Mesenchymal stem cell (in vitro differentiated cells and primary cell): ENCODE measurements around the gene ARAP2.
A peak's percentile ranks its signal among the peaks of the same experiment; 100 is the strongest.

Source experiments
- DNase-seq: peaks from one replicate; pipeline ENCODE4 v3.0.0-alpha.2; 2013
- H2AFZ ChIP-seq: one replicate; pipeline ENCODE4 v1.6.1; 2013; ENCODE audit warnings: low read depth, mild to moderate bottlenecking, control low read depth, inconsistent platforms, low read length, moderate library complexity
- H2AK5ac ChIP-seq: 2 replicates; pipeline ENCODE4 v1.6.1; 2013; ENCODE audit warnings: low read length, moderate library complexity, mild to moderate bottlenecking, inconsistent platforms; ENCODE audit not compliant: severe bottlenecking
- H2BK120ac ChIP-seq: one replicate; pipeline ENCODE4 v1.6.1; 2013; ENCODE audit warnings: low read depth, mild to moderate bottlenecking, inconsistent platforms, low read length, moderate library complexity
- H2BK12ac ChIP-seq, 2 experiments: one replicate each; pipeline ENCODE4 v1.6.1; 2013; ENCODE audit warnings: inconsistent platforms in 2 of 2, low read length in 2 of 2, mild to moderate bottlenecking in 2 of 2, moderate library complexity in 2 of 2, control low read depth in 1 of 2
- H2BK15ac ChIP-seq: one replicate; pipeline ENCODE4 v1.6.1; 2013; ENCODE audit warnings: mild to moderate bottlenecking, low read depth, inconsistent platforms; ENCODE audit not compliant: poor library complexity, severe bottlenecking
- H2BK5ac ChIP-seq: 2 replicates; pipeline ENCODE4 v1.6.1; 2013; ENCODE audit warnings: low read depth, mild to moderate bottlenecking, low read length, control low read depth, inconsistent platforms; ENCODE audit not compliant: poor library complexity, severe bottlenecking
- H3K14ac ChIP-seq, 2 experiments: one replicate each; pipeline ENCODE4 v1.6.1; 2013; ENCODE audit warnings: inconsistent platforms in 2 of 2, low read length in 2 of 2, control low read depth in 1 of 2, mild to moderate bottlenecking in 1 of 2, moderate library complexity in 1 of 2
- H3K18ac ChIP-seq, 2 experiments: one replicate each; pipeline ENCODE4 v1.6.1; 2013; ENCODE audit warnings: inconsistent platforms in 2 of 2, low read length in 2 of 2, control low read depth in 1 of 2, low read depth in 1 of 2, mild to moderate bottlenecking in 1 of 2
- H3K23ac ChIP-seq, 2 experiments: one replicate each; pipeline ENCODE4 v1.6.1; 2013; ENCODE audit warnings: inconsistent platforms in 2 of 2, low read length in 2 of 2, mild to moderate bottlenecking in 2 of 2, moderate library complexity in 2 of 2, control low read depth in 1 of 2
- H3K27ac ChIP-seq: 2 replicates; pipeline ENCODE4 v1.5.1; 2013; ENCODE audit warnings: mild to moderate bottlenecking, moderate library complexity, low read length, control low read depth, inconsistent platforms; ENCODE audit not compliant: poor library complexity, severe bottlenecking
- H3K27me3 ChIP-seq, 2 experiments: 2 replicates each; pipeline versions ENCODE4 v1.6.1 to v1.7.0; 2013; ENCODE audit warnings: low read length in 2 of 2, mild to moderate bottlenecking in 2 of 2, moderate library complexity in 2 of 2, control low read depth in 1 of 2, inconsistent platforms in 1 of 2; ENCODE audit not compliant: control insufficient read depth in 1 of 2, insufficient read depth in 1 of 2
- H3K36me3 ChIP-seq, 2 experiments: 2 replicates each; pipeline versions ENCODE4 v1.6.1 to v1.7.0; 2013; ENCODE audit warnings: low read length in 2 of 2, control low read depth in 1 of 2, inconsistent platforms in 1 of 2, low read depth in 1 of 2, mild to moderate bottlenecking in 1 of 2; ENCODE audit not compliant: insufficient read depth in 2 of 2, control insufficient read depth in 1 of 2
- H3K4ac ChIP-seq, 2 experiments: one replicate each; pipeline ENCODE4 v1.6.1; 2013; ENCODE audit warnings: inconsistent platforms in 2 of 2, low read length in 2 of 2, mild to moderate bottlenecking in 2 of 2, moderate library complexity in 2 of 2, control low read depth in 1 of 2, low read depth in 1 of 2
- H3K4me1 ChIP-seq: 2 replicates; pipeline ENCODE4 v1.6.1; 2013; ENCODE audit warnings: low read depth, low read length, control low read depth; ENCODE audit not compliant: control insufficient read depth, insufficient read depth
- H3K4me2 ChIP-seq: 2 replicates; pipeline ENCODE4 v1.6.1; 2013; ENCODE audit warnings: low read length, mild to moderate bottlenecking, inconsistent platforms; ENCODE audit not compliant: poor library complexity, severe bottlenecking
- H3K4me3 ChIP-seq, 2 experiments: 2 replicates each; pipeline versions ENCODE4 v1.5.1 to v1.7.0; 2013; ENCODE audit warnings: low read length in 2 of 2, mild to moderate bottlenecking in 2 of 2, control low read depth in 1 of 2, low read depth in 1 of 2; ENCODE audit not compliant: insufficient read depth in 1 of 2
- H3K79me1 ChIP-seq: replicated peaks from 2 replicates; pipeline ENCODE4 v1.6.1; 2013; ENCODE audit warnings: mild to moderate bottlenecking, control low read depth, low read length, inconsistent platforms; ENCODE audit not compliant: poor library complexity, severe bottlenecking
- H3K9ac ChIP-seq: 2 replicates; pipeline ENCODE4 v1.7.0; 2013; ENCODE audit warnings: mild to moderate bottlenecking, low read length, moderate library complexity
- H3K9me3 ChIP-seq: 2 replicates; pipeline ENCODE4 v1.7.0; 2013; ENCODE audit warnings: mild to moderate bottlenecking, low read length; ENCODE audit not compliant: control insufficient read depth
- H4K8ac ChIP-seq: one replicate; pipeline ENCODE4 v1.6.1; 2013; ENCODE audit warnings: inconsistent platforms, mild to moderate bottlenecking, low read length, moderate library complexity
- H4K91ac ChIP-seq: one replicate; pipeline ENCODE4 v1.6.1; 2013; ENCODE audit warnings: mild to moderate bottlenecking, low read length, inconsistent platforms
- WGBS: methylation state at CpG from one replicate; pipeline ENCODE4 v1.1.7; 2013; ENCODE audit warnings: mixed read lengths; 5-methylcytosine and 5-hydroxymethylcytosine counted together

Gene ARAP2

DNA sequence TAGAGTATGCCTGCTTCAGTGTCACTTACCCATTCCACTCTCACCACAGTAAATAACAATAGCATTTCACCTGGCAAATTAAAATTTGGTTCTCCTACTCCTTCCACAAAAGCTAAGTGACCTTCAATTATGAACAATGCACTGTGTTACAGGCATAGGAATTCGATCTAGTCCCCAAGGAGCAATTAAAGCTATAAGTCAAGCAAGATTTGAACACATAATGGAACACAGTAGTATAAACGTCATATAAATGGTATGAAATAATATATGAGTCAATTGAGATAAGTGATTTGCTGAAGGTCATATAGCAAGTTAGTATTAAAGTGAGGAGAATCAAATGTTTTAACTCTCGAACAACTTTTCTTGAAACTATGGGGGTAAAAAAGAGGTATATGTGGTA is 65.8 kb downstream of the ARAP2 start:
- Histone ChIP-seq H3K79me1 (peaks cover 6% of the 10 kb centered on the region), H3K4me2 (no peak overlapping the region), H2BK12ac (no peak overlapping the region), H3K18ac (no peak overlapping the region), H3K27me3 (no peaks in the 10 kb centered on the region), H3K14ac (no peak overlapping the region), H4K91ac (no peak overlapping the region), H3K9me3 (no peaks in the 10 kb centered on the region), H3K4me1 (no peaks in the 10 kb centered on the region), H3K27ac (no peak overlapping the region), H2AFZ (no peak overlapping the region), H3K9ac (no peak overlapping the region), H4K8ac (no peak overlapping the region), H3K36me3 (no peaks in the 10 kb centered on the region), H3K23ac (no peak overlapping the region), H2BK120ac (no peak overlapping the region), H2AK5ac (no peak overlapping the region), H3K4ac (no peak overlapping the region), H2BK15ac (no peak overlapping the region), H3K4me3 (no peak overlapping the region), H2BK5ac (no peak overlapping the region)
- DNase-seq, result no peak
- WGBS, result 87% methylated on average over 3 of the region's 3 CpGs

DNA sequence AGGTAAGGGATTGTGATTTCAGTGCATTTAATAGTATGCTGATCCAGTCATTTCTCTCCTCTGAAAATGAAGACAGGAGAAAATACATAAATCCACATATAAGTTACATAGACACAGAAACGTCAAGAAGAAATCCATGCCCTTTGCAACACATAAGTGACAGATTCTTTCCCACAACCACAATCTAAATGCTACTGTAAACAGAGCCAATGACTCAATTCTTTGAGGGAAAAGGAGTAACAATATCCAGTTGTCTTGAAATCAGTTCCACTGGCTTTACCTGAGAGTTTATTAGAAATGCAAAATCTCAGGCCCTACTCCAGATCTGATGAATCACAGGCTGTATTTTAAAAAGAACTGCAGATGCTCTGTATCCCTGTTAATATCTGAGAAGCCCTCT is 66.4 kb downstream of the ARAP2 start:
- H3K23ac ChIP-seq, result no peak overlapping the region
- H2BK5ac ChIP-seq, result no peak overlapping the region
- H3K14ac ChIP-seq, result no peak overlapping the region
- H3K4ac ChIP-seq, result no peak overlapping the region
- H4K91ac ChIP-seq, result no peak overlapping the region
- H3K9ac ChIP-seq, result no peak overlapping the region
- no peak overlapping the region for H3K4me3 ChIP-seq
- no peak overlapping the region for H2BK15ac ChIP-seq
- no peaks in the 10 kb centered on the region for H3K9me3 ChIP-seq
- WGBS, result 19% methylated on average over 1 of the region's 1 CpG
- no peaks in the 10 kb centered on the region for H3K36me3 ChIP-seq
- H3K27me3 ChIP-seq, result no peaks in the 10 kb centered on the region
- no peaks in the 10 kb centered on the region for H3K4me1 ChIP-seq
- no peak overlapping the region for H4K8ac ChIP-seq
- no peak overlapping the region for H2BK12ac ChIP-seq
- H2BK120ac ChIP-seq, result no peak overlapping the region
- no peak overlapping the region for H2AFZ ChIP-seq
- no peak overlapping the region for H3K4me2 ChIP-seq
- H2AK5ac ChIP-seq, result no peak overlapping the region
- DNase-seq, result peak; percentile 18
- peaks cover 4% of the 10 kb centered on the region for H3K79me1 ChIP-seq
- no peak overlapping the region for H3K18ac ChIP-seq
- no peak overlapping the region for H3K27ac ChIP-seq

DNA sequence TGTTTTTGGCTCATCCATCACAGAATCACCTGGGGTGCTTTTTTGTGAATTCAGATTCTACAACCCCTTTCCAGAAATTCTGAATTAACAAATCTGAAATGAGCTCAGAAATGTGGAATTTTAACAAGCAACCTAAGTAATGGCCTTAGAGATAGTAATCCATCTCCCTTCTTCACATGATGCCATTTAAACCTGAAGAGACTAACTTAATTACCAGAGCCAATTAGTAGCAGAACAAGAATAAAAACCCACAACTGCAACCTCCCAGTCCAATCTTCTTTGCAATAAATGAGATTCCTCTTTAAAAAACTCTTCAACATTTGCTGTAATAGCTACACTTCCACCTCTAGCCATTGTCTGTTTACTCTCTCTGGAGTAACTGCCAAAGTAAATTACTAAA is 69.7 kb downstream of the ARAP2 start:
- H4K91ac ChIP-seq, result no peak overlapping the region
- H3K79me1 ChIP-seq, result peaks cover 6% of the 10 kb centered on the region
- H3K18ac ChIP-seq, result no peak overlapping the region
- H4K8ac ChIP-seq, result no peak overlapping the region
- no peak overlapping the region for H3K27ac ChIP-seq
- H3K4me3 ChIP-seq, result no peak overlapping the region
- no peak overlapping the region for H2BK5ac ChIP-seq
- H2AK5ac ChIP-seq, result no peak overlapping the region
- H3K4ac ChIP-seq, result no peak overlapping the region
- no peak overlapping the region for H3K4me2 ChIP-seq
- H3K27me3 ChIP-seq, result no peaks in the 10 kb centered on the region
- H3K9ac ChIP-seq, result no peak overlapping the region
- H2BK15ac ChIP-seq, result no peak overlapping the region
- no peak overlapping the region for H3K23ac ChIP-seq
- no peak overlapping the region for H2BK12ac ChIP-seq
- H3K36me3 ChIP-seq, result no peaks in the 10 kb centered on the region
- no peaks in the 10 kb centered on the region for H3K9me3 ChIP-seq
- H3K14ac ChIP-seq, result no peak overlapping the region
- no peak overlapping the region for H2AFZ ChIP-seq
- H2BK120ac ChIP-seq, result no peak overlapping the region
- no peaks in the 10 kb centered on the region for H3K4me1 ChIP-seq
- DNase-seq, result no peak

DNA sequence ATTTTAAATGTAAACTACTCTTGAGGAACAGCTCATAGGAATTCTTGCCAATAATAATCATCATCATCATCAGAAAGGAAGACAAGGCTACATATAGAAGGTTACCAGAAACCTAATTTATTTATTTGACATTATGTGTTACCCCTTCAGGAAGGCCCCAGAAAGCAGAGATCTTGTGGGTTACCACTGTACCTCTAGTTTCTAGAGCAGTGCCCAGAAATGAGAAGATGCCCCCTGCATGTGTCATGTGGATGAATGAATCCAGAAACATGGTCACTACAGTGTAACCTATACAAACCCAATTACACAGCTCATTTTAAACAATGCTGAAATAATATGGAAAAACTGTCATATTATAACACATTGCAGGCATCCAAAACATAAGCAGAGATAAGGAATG is 70.4 kb downstream of the ARAP2 start:
- Histone ChIP-seq H3K23ac (no peak overlapping the region), H3K4ac (no peak overlapping the region), H4K8ac (no peak overlapping the region), H3K14ac (no peak overlapping the region), H2BK15ac (no peak overlapping the region), H2AFZ (no peak overlapping the region), H3K27ac (no peak overlapping the region), H2BK120ac (no peak overlapping the region), H2BK12ac (no peak overlapping the region), H2AK5ac (no peak overlapping the region), H3K36me3 (no peaks in the 10 kb centered on the region), H4K91ac (no peak overlapping the region), H3K4me2 (no peak overlapping the region), H3K79me1 (peaks cover 6% of the 10 kb centered on the region), H3K4me1 (no peaks in the 10 kb centered on the region), H3K9me3 (no peaks in the 10 kb centered on the region), H3K18ac (no peak overlapping the region), H3K9ac (no peak overlapping the region), H3K27me3 (no peaks in the 10 kb centered on the region), H3K4me3 (no peak overlapping the region), H2BK5ac (no peak overlapping the region)
- DNase-seq, result no peak
